H9 (cell line): ENCODE measurements around the gene MCAM. TPM values are rescaled to one million over a fixed set of nuclear protein-coding genes. Genes with fewer than 3 reads are reported as not detected.

ENCODE experiments used
- DNase-seq: peaks from one replicate; pipeline ENCODE4 v3.0.0-alpha.2; 2017
- H2AFZ ChIP-seq: one replicate; pipeline ENCODE4 v1.6.1; 2013; ENCODE audit warnings: mild to moderate bottlenecking, low read length, control low read depth, moderate library complexity
- H2AK5ac ChIP-seq: 2 replicates; pipeline ENCODE4 v1.6.1; 2013; ENCODE audit warnings: low read length, control low read depth, mixed read lengths; ENCODE audit not compliant: insufficient read length
- H2BK120ac ChIP-seq: one replicate; pipeline ENCODE4 v1.6.1; 2013; ENCODE audit warnings: low read depth, mild to moderate bottlenecking, low read length, control low read depth, inconsistent platforms; ENCODE audit not compliant: poor library complexity, severe bottlenecking
- H2BK12ac ChIP-seq: 2 replicates; pipeline ENCODE4 v1.6.1; 2013; ENCODE audit warnings: low read length, control low read depth, mixed read lengths, low read depth; ENCODE audit not compliant: insufficient read length
- H2BK15ac ChIP-seq: 2 replicates; pipeline ENCODE4 v1.6.1; 2013; ENCODE audit warnings: low read depth, low read length, control low read depth
- H2BK20ac ChIP-seq: one replicate; pipeline ENCODE4 v1.6.1; 2013; ENCODE audit warnings: low read depth, mild to moderate bottlenecking, low read length, control low read depth, inconsistent platforms; ENCODE audit not compliant: poor library complexity, severe bottlenecking
- H2BK5ac ChIP-seq: 2 replicates; pipeline ENCODE4 v1.6.1; 2013; ENCODE audit warnings: low read length, control low read depth, mixed read lengths; ENCODE audit not compliant: insufficient read length
- H3K14ac ChIP-seq: 2 replicates; pipeline ENCODE4 v1.6.1; 2013; ENCODE audit warnings: low read length, control low read depth; ENCODE audit not compliant: insufficient read depth
- H3K18ac ChIP-seq: 2 replicates; pipeline ENCODE4 v1.6.1; 2013; ENCODE audit warnings: low read depth, mild to moderate bottlenecking, mixed read lengths, low read length, control low read depth; ENCODE audit not compliant: insufficient read length
- H3K23ac ChIP-seq: 2 replicates; pipeline ENCODE4 v1.6.1; 2013; ENCODE audit warnings: low read length, control low read depth, mixed read lengths, low read depth; ENCODE audit not compliant: insufficient read length
- H3K23me2 ChIP-seq: 2 replicates; pipeline ENCODE4 v1.6.1; 2013; ENCODE audit warnings: low read depth, mild to moderate bottlenecking, mixed read lengths, low read length, control low read depth; ENCODE audit not compliant: insufficient read length, poor library complexity, severe bottlenecking
- H3K27ac ChIP-seq: 2 replicates; pipeline ENCODE4 v1.5.1; 2013; ENCODE audit warnings: low read length, control low read depth, mixed read lengths, low read depth; ENCODE audit not compliant: insufficient read length
- H3K27me3 ChIP-seq: 2 replicates; pipeline ENCODE4 v1.6.1; 2013; ENCODE audit warnings: low read length, control low read depth, inconsistent platforms; ENCODE audit not compliant: insufficient read depth
- H3K4ac ChIP-seq: 2 replicates; pipeline ENCODE4 v1.6.1; 2013; ENCODE audit warnings: low read depth, mild to moderate bottlenecking, control low read depth, inconsistent platforms, low read length, moderate library complexity
- H3K4me1 ChIP-seq: 2 replicates; pipeline ENCODE4 v1.6.1; 2013; ENCODE audit warnings: low read length, control low read depth, inconsistent platforms; ENCODE audit not compliant: insufficient read depth
- H3K4me2 ChIP-seq: 2 replicates; pipeline ENCODE4 v1.6.1; 2013; ENCODE audit warnings: low read length, control low read depth, mixed read lengths; ENCODE audit not compliant: insufficient read length, insufficient read depth
- H3K56ac ChIP-seq: 2 replicates; pipeline ENCODE4 v1.6.1; 2013; ENCODE audit warnings: low read depth, mild to moderate bottlenecking, mixed read lengths, low read length, control low read depth; ENCODE audit not compliant: insufficient read length
- H3K79me1 ChIP-seq: 2 replicates; pipeline ENCODE4 v1.6.1; 2013; ENCODE audit warnings: low read depth, mild to moderate bottlenecking, moderate library complexity, low read length, control low read depth, inconsistent platforms; ENCODE audit not compliant: insufficient read depth, poor library complexity, severe bottlenecking
- H3K79me2 ChIP-seq: 2 replicates; pipeline ENCODE4 v1.6.1; 2013; ENCODE audit warnings: low read length, control low read depth, inconsistent platforms; ENCODE audit not compliant: insufficient read depth
- H3K9ac ChIP-seq: 2 replicates; pipeline ENCODE4 v1.6.1; 2013; ENCODE audit warnings: low read length, control low read depth, mixed read lengths; ENCODE audit not compliant: insufficient read length; ENCODE audit errors: extremely low read depth
- H3K9me3 ChIP-seq: one replicate; pipeline ENCODE4 v1.6.1; 2013; ENCODE audit warnings: low read depth, low read length, inconsistent platforms; ENCODE audit not compliant: control insufficient read depth
- H3T11ph ChIP-seq: one replicate; pipeline ENCODE4 v1.6.1; 2013; ENCODE audit warnings: mild to moderate bottlenecking, low read length, control low read depth, inconsistent platforms
- H4K20me1 ChIP-seq: one replicate; pipeline ENCODE4 v1.6.1; 2013; ENCODE audit not compliant: control insufficient read depth, insufficient read length, insufficient read depth
- H4K5ac ChIP-seq: 2 replicates; pipeline ENCODE4 v1.6.1; 2013; ENCODE audit warnings: low read depth, mild to moderate bottlenecking, mixed read lengths, low read length, control low read depth; ENCODE audit not compliant: insufficient read length
- H4K8ac ChIP-seq: replicated peaks from 2 replicates; pipeline ENCODE4 v1.6.1; 2013; ENCODE audit warnings: low read length, control low read depth, mixed read lengths, low read depth; ENCODE audit not compliant: insufficient read length
- H4K91ac ChIP-seq: 2 replicates; pipeline ENCODE4 v1.6.1; 2013; ENCODE audit warnings: low read depth, mild to moderate bottlenecking, moderate library complexity, mixed read lengths, low read length, control low read depth; ENCODE audit not compliant: insufficient read length
- H3K27ac Mint-ChIP-seq, 3 experiments: 2 replicates in 2 of 3; 3 replicates in 1 of 3; pipeline ENCODE4 v1.8.0; 2020 to 2021; ENCODE audit warnings: mixed read lengths in 3 of 3, mild to moderate bottlenecking in 1 of 3, moderate library complexity in 1 of 3
- H3K27me3 Mint-ChIP-seq: 2 replicates; pipeline ENCODE4 v1.8.0; 2021; ENCODE audit warnings: low read depth, mild to moderate bottlenecking, moderate library complexity, mixed read lengths
- H3K36me3 Mint-ChIP-seq, 3 experiments: 2 replicates in 2 of 3; 3 replicates in 1 of 3; pipeline ENCODE4 v1.8.0; 2020 to 2021; ENCODE audit warnings: low read depth in 3 of 3, mixed read lengths in 3 of 3; ENCODE audit not compliant: insufficient read depth in 1 of 3
- H3K4me1 Mint-ChIP-seq, 2 experiments: 2 replicates each; pipeline ENCODE4 v1.8.0; 2020; ENCODE audit warnings: mixed read lengths in 2 of 2
- H3K4me3 Mint-ChIP-seq, 2 experiments: 2 replicates in 1 of 2; 3 replicates in 1 of 2; pipeline ENCODE4 v1.8.0; 2020 to 2021; ENCODE audit warnings: mild to moderate bottlenecking in 2 of 2, mixed read lengths in 2 of 2, moderate library complexity in 1 of 2
- H3K9me3 Mint-ChIP-seq, 2 experiments: 2 replicates in 1 of 2; 3 replicates in 1 of 2; pipeline ENCODE4 v1.8.0; 2020; ENCODE audit warnings: mild to moderate bottlenecking in 2 of 2, mixed read lengths in 2 of 2, moderate library complexity in 1 of 2
- CTCF ChIP-seq: fragments of 200-600 bp; sonication (generic); conservative IDR thresholded peaks from 3 replicates; pipeline ENCODE4 v1.8.0; 2021; ENCODE audit warnings: antibody characterized with exemption, mild to moderate bottlenecking
- WGBS: extraction: QIAGEN DNeasy Blood & Tissue Kit; methylation state at CpG from one replicate; pipeline ENCODE4 v1.1.7; 2013; ENCODE audit warnings: missing lambda C conversion rate, low lambda C conversion rate, mixed read lengths; ENCODE audit not compliant: insufficient read length; ENCODE audit errors: extremely low coverage; 5-methylcytosine and 5-hydroxymethylcytosine counted together
- total RNA-seq: library from RNA; stranded (reverse); gene quantifications from 2 replicates; pipeline ENCODE4 v1.2.1, GENCODE V29; 2021

MCAM gene
- total RNA-seq, 1 experiment from 2014 or later = 21.5 TPM

- Histone ChIP-seq H2BK12ac (no peak overlapping the region), H3K23ac (no peak overlapping the region), H2AK5ac (no peak overlapping the region), H2BK5ac (no peak overlapping the region), H2BK15ac (no peak overlapping the region), H3K4me2 (no peak overlapping the region), H4K91ac (no peak overlapping the region), H3K14ac (no peak overlapping the region), H3K9me3 (no peaks in the 10 kb centered on the region), H3K9ac (no peak overlapping the region), H4K8ac (no peak overlapping the region), H3K23me2 (no peaks in the 10 kb centered on the region), H3K27me3 (no peaks in the 10 kb centered on the region), H2BK20ac (no peak overlapping the region), H4K5ac (no peak overlapping the region), H3K79me1 (no peaks in the 10 kb centered on the region), H3K27ac (no peak overlapping the region), H3K56ac (no peak overlapping the region), H3K4me1 (no peaks in the 10 kb centered on the region), H3T11ph (no peak overlapping the region), H3K4ac (no peak overlapping the region), H4K20me1 (no peaks in the 10 kb centered on the region), H2BK120ac (no peak overlapping the region), H3K18ac (no peak overlapping the region), H3K79me2 (no peaks in the 10 kb centered on the region), H2AFZ (no peak overlapping the region)
- H3K27me3 Mint-ChIP-seq = no peaks in the 10 kb centered on the region
- H3K4me1 Mint-ChIP-seq = no peaks in the 10 kb centered on the region
- H3K4me3 Mint-ChIP-seq = no peak overlapping the region
- no peaks in the 10 kb centered on the region for H3K9me3 Mint-ChIP-seq
- H3K27ac Mint-ChIP-seq = no peak overlapping the region
- no peak for TF ChIP-seq CTCF
- peaks cover 26 to 80% (median 76%) of the 10 kb centered on the region in 3 experiments; a peak in 6 of 7 replicates for H3K36me3 Mint-ChIP-seq
- no CpG with 5 or more reads among the region's 9 CpGs for WGBS
- no peak for DNase-seq
Observed at GRCh38 chr11:119299416-119299815, 17.5 kb downstream of the MCAM start.
